Activated CD4-positive, alpha-beta T cell treated with anti-CD3 and anti-CD28 coated beads for 48 hours (primary cell): ENCODE data around the gene FGF8.
A peak's percentile ranks its signal among the peaks of the same experiment; 100 is the strongest.

Source experiments
- DNase-seq: peaks from one replicate; pipeline ENCODE4 v3.0.0-alpha.2; 2020

Gene FGF8

GRCh38 chr10:101781984-101782810 is 6.3 kb upstream of the FGF8 start:
- no peak for DNase-seq

- DNase-seq: no peak
These were observed 5.7 kb upstream of the FGF8 start for GRCh38 chr10:101781655-101781983.

GRCh38 chr10:101780818-101781654 is 5.1 kb upstream of the FGF8 start:
- DNase-seq: peak; percentile 84

GRCh38 chr10:101780187-101780817 is 4.4 kb upstream of the FGF8 start:
- no peak for DNase-seq

GRCh38 chr10:101779544-101780186 is 3.8 kb upstream of the FGF8 start:
- DNase-seq: peak; percentile 92

GRCh38 chr10:101778781-101779543 is 3.0 kb upstream of the FGF8 start:
- no peak for DNase-seq

GRCh38 chr10:101778151-101778780 is 2.4 kb upstream of the FGF8 start:
- DNase-seq: no peak

- no peak for DNase-seq
These were observed 1.8 kb upstream of the FGF8 start for GRCh38 chr10:101777619-101778145.

- DNase-seq: no peak
These were observed 375 bp upstream of the FGF8 start for GRCh38 chr10:101776161-101776817.

- DNase-seq: no peak
These were observed 1.2 kb downstream of the FGF8 start for GRCh38 chr10:101774589-101775272.

- DNase-seq: no peak
These were observed 1.9 kb downstream of the FGF8 start for GRCh38 chr10:101773923-101774588.

GRCh38 chr10:101772895-101773761 is 2.8 kb downstream of the FGF8 start:
- no peak for DNase-seq

- DNase-seq: no peak
These were observed 3.7 kb downstream of the FGF8 start for GRCh38 chr10:101772017-101772894.

GRCh38 chr10:101771380-101771779 is 4.5 kb downstream of the FGF8 start:
- DNase-seq: no peak

GRCh38 chr10:101770331-101771215 is 5.3 kb downstream of the FGF8 start:
- no peak for DNase-seq

GRCh38 chr10:101769541-101770180 is 6.3 kb downstream of the FGF8 start:
- DNase-seq: no peak
